NCI-H2029 treated with DMSO at 0.1 percent for 48 hours (cell line): Measurements from ENCODE around the gene AIPL1.
"Not testable (repeated sequence)": the region's sequence is repeated elsewhere in the genome, so short reads cannot be mapped to it uniquely, and the experiment has no call there.

Experiments used
- DNase-seq: peaks from one replicate; lab custom pipeline; 2025; lab: John Stamatoyannopoulos, UW

Gene AIPL1, protein sequence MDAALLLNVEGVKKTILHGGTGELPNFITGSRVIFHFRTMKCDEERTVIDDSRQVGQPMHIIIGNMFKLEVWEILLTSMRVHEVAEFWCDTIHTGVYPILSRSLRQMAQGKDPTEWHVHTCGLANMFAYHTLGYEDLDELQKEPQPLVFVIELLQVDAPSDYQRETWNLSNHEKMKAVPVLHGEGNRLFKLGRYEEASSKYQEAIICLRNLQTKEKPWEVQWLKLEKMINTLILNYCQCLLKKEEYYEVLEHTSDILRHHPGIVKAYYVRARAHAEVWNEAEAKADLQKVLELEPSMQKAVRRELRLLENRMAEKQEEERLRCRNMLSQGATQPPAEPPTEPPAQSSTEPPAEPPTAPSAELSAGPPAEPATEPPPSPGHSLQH

DNA sequence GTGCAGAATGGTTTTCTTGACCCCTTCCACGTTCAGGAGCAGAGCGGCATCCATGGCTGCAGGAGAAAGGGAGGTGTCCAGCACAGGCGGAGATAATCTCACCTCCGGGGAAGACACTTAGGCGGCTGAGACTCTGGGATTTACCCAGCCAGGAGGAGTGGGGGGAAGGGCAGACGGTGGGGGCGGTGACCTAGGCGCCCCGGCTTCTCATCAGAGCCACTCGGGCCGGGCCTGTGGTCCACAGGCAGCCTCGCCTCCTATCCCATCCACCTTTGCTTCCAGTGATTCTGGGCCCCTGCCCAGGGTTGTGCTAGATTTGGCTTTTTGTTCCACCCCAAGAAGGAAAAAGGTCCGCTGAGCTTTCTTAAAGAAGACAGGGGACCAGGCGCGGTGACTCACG lies at the start of gene AIPL1:
Gene AIPL1, minus strand, starts transcription at position 71 of the 400 bp plus-strand sequence. Its CDS starts 17 bp downstream, at position 54.
- DNase-seq = no peak

- DNase-seq = no peak
Observed at GRCh38 chr17:6483507-6483906, 48.6 kb upstream of the AIPL1 start.

GRCh38 chr17:6482796-6483195 lies 47.9 kb upstream of the AIPL1 start:
- not testable (repeated sequence) for DNase-seq

GRCh38 chr17:6482105-6482455 lies 47.2 kb upstream of the AIPL1 start:
- no peak for DNase-seq

GRCh38 chr17:6480303-6480675 lies 45.4 kb upstream of the AIPL1 start:
- no peak for DNase-seq

DNA sequence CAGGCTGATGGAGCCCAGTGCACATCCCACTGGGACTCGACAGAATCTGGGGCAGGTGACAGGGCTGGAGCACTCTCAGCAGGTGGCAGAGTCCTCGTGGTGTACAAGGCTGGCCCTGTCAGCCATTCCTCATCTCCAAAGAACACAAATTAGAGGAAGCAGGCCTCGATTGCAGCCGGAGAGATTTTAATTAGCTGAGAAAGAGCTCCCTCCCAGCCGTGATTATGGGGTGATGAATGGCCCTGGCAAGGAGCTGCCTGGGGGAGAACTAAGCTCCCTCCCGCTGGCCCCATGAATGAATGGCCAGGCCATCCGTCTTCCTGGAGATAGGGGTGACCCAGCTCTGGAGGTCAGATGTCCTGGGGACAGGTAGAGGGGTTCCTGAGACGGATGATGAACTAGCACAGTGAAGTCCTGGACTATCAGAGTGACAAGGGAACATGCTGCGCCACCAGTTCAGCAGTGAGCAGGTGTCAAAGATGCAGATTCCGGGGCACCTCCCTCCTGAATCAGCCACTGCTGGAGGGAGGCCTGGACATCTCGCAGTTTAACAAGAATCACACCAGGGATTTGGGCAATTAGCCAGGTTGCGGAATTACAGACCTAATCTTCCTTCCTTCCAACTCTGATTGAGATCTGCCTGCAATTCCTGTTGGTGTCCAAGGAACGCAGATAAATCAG lies 44.8 kb upstream of the AIPL1 start:
- DNase-seq = no peak

GRCh38 chr17:6478486-6478885 lies 43.6 kb upstream of the AIPL1 start:
- no peak for DNase-seq

- no peak for DNase-seq
Observed at GRCh38 chr17:6477831-6478383, 43.0 kb upstream of the AIPL1 start.

DNA sequence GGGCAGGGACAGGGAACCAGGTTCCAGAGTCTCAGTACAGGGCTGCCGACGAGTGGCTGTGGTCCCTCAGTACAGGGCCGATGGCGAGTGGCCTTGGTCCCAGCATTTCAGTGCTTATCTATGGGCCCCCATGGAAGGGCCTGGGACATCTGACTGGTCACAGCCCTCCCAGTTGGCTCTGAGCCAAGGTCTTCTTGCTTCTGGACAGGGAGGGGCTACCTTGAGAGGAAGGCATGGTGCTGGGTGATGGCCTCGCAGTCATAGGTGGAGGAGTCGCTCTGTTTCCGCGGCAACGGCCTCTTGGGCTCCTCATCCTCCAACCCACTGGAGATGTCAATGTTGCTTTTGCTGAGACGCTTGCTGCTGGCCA lies 41.9 kb upstream of the AIPL1 start:
- DNase-seq = no peak

DNA sequence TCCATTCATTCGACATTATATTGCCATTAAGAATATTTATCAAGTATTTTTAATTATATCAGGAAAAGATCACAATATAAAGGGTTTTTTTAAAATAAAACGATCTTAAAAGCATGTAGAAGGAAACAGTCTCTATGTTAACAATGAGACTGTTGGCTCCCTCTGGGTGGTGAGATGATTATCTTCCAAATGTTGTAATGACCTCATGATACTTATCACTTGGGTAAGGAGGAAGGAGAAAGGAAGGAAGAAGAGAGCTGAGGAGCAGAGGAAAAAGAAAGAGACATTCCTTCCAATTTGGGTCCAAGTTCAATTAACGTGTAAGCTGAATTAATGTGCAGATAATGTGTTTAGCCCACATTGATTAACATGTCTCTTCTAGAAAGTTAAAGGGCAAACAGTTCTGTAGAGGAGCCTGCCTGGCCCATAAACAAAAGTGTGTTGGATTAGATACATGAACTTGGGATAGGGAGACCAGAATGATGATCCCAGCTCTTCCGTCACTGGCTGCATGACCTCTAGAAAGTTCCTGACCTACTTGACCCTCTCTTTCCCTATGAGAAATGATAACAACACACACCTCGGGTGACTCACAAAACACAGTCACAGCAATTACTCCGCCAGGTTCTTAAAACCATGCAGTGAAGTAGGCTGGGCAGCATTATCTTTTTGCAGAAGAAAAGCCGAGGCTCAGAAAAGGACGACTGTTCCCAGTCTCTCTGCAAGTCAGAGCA lies 41.3 kb upstream of the AIPL1 start:
- no peak for DNase-seq

GRCh38 chr17:6475411-6475810 lies 40.5 kb upstream of the AIPL1 start:
- DNase-seq = no peak

GRCh38 chr17:6474906-6475305 lies 40.0 kb upstream of the AIPL1 start:
- DNase-seq = no peak

DNA sequence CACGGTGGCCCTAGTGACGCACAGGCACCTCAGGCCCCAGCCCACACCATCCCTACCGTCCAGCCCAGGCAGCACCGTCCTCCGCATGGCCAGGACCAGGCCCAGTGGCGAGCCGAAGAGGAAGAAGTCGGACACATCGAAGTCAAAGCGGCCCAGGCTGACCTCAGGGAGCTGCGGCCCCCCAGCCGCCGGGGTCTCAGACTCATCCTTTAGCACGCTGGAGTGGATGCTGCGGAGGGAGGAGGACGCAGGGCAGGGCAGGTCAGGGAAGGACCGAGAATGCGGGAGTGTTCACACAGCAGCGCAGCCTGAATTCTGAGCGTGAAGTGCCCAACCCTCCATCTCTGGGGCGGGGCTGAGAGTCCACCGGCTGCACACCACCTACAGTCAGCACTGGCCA lies 39.5 kb upstream of the AIPL1 start:
- no peak for DNase-seq

DNA sequence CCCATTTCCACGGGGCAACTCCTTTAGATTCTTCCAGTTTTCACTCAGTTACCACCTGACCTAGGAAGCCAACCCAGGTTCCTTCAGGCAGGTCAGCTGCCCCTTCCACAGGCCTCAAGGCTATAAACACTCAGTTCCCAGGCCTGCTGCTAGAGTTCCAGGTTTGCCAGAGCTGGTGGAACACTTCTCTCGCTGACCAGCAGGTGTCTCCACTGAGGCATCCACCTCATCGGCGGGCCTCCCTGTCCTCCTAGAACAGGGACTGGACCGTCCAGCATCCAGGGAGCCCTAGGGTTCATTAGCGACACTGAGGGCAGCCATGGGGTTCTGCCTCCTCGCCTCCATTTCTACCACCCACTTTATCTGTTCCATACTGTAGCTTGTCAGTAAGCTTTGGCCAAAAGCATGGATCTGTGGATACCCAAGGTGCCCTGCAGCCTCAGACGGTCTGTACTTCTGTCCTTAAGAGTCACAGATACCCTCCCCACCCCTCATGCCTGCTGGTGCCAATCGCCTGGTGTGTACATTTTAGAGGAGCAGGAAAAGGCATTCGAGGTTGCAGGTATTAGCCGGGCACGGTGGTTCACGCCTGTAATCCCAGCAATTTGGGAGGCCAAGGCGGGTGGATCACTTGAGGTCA lies 38.3 kb upstream of the AIPL1 start:
- DNase-seq = no peak

DNA sequence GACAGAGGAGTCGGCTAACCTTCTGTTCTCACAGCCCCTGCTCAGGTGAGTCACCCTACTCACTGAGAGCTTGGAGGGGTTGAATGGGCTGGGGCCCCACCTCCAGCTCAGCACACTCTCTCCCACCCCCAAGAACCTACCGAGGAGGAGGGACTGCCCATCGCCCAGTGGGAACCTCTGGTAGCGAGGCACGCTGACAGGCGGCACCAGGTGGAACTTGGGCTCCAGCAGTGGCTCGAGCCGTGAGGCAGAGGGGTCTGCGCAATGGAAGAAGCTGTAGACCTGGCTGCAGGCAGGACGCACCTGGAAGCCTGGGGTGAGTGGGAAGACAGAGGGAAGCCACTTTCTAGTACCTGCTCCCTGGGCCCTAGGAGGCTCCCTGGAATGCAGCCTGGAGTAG lies 37.6 kb upstream of the AIPL1 start:
- no peak for DNase-seq

DNA sequence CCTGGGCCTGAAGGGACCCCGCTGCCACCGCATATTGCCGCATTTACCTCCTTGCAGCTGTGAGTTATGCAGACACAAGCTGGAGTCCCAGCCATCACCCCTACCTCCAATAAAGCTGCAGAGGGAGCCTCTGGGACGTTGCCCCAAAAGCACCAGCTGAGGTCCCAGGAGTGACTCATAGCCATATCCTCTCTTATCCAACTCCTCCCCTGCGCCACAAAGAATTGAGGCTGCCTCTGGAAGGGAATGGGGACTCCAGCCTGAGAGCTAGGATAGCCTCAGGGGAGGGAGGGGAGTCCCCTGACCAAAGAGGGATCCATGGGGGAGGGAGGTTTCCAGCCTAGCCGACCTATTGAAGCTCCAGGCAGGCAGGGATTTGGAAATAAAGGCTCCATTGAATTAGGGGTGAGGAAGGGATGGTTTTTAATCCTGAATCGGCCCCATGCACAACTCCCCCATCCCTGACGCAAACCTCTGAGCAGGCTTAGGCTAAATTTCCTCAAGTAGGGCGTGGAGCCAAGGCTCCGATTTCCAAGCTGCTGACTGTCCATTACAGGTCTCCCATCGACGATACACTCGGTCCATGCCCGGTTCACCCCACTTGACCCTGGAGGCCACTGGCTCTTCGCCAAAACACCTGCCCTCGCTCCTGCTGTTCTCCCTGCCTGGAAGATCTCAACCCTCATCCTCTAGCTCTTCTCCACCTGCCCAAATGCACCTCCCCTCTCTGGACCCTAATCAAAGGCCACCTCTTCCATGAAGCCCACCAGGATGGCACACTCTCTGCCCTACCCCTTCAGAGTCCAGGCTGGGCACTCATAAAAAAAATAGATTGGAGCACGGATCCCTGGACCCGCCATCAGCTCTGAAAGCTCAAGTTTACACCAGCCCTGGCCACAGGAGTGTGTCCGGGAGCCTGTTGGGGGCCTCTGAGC lies 36.9 kb upstream of the AIPL1 start:
- no peak for DNase-seq

DNA sequence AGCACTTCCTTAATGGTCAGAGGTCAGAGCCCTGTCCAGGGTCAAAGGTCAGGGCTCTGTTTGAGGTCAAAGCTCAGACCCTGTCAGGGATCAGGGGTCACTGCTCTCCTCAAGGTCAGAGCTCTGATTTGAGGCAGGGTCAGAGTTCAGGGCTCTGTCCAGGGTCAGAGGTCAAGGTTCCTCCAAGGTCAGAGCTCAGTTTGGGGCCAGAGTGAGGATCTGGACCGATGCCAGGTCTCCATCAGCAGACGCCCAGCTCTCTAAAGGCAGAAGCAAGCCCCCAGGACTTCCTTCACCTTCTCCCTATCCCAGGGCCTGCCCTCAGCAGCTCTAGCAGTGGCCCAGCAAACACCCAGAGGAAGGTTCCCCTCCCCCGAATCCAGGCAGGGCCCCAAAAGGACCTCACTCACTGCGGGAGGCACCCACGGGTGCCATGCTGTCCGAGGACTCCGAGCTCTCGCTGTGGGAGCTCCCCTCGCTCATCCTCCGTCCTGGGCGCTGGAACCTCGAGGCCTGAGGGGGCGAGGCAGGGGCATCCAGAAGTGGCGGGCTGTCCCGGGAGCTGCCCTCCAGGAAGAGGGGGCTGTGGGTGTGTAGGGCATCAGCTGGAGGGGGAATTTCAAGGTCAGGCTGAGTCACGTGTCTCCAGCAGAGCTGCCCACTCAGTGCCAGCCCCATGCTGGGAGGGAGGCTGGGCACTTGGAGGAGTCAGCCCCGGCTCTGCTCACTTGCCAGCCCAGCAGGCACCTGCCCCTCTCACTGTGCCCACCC lies 36.0 kb upstream of the AIPL1 start:
- DNase-seq = no peak

DNA sequence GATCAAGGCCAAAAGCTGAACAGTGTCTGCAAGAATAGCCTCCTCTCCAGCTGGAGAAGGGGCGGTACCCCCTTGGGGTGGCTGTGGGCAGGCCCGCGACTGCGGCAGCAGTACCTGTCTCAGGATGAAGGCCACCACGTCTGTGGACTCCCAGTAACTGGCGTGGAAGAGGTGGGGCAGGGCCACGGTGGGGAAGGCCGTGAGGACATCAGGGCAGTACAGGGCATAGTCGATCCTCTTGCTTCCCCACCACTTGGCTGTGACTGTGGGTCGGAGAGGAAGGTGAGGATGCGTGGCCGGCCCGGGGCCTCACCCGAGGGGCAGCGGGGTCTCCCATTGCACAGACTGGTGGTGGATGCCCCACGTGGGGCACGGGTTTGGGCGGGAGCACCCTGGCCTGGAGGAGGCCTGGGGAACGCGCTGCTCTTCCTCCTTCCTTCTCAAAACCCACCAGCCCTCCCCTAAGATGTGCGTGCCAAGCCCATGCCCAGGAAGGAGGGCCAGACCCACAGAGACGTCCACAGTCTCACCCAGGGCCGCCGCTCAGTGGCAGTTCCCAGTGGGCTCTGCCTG lies 35.3 kb upstream of the AIPL1 start:
- no peak for DNase-seq

GRCh38 chr17:6468051-6468790 lies 33.3 kb upstream of the AIPL1 start:
- no peak for DNase-seq
